Activated naive CD4-positive, alpha-beta T cell treated with anti-CD3 and anti-CD28 coated beads for 36 hours (primary cell): ENCODE measurements around the gene ZNF154. TPM values are rescaled to one million over a fixed set of nuclear protein-coding genes. Genes with fewer than 3 reads are reported as not detected.
"Not testable (repeated sequence)": the region's sequence is repeated elsewhere in the genome, so short reads cannot be mapped to it uniquely, and the experiment has no call there.

Experiments used
- CTCF ChIA-PET: fragments of 350-600 bp; sonication (Branson Sonifier 250); formaldehyde crosslinking; loops from one replicate; lab custom pipeline; 2021; ENCODE audit warnings: antibody characterized with exemption; lab: Charles Lee
- DNase-seq: peaks from one replicate; pipeline ENCODE4 v3.0.0-alpha.2; 2020
- H3K27ac Mint-ChIP-seq: one replicate; pipeline ENCODE4 v1.8.0; 2021; ENCODE audit warnings: mild to moderate bottlenecking, mixed read lengths
- H3K27me3 Mint-ChIP-seq: one replicate; pipeline ENCODE4 v1.8.0; 2021; ENCODE audit warnings: low read depth, mixed read lengths
- H3K36me3 Mint-ChIP-seq: one replicate; pipeline ENCODE4 v1.8.0; 2021; ENCODE audit warnings: low read depth, mixed read lengths
- H3K4me1 Mint-ChIP-seq: one replicate; pipeline ENCODE4 v1.8.0; 2021; ENCODE audit warnings: low read depth, mixed read lengths
- H3K4me3 Mint-ChIP-seq: one replicate; pipeline ENCODE4 v1.8.0; 2021; ENCODE audit warnings: mild to moderate bottlenecking, moderate library complexity, mixed read lengths
- H3K9me3 Mint-ChIP-seq: one replicate; pipeline ENCODE4 v1.8.0; 2021; ENCODE audit warnings: mixed read lengths
- intact Hi-C: fragments of 100-400 bp; cut with micrococcal nuclease; formaldehyde crosslinking; loops from one replicate; pipeline ENCODE4 v1.15.1; 2023
- total RNA-seq, 2 experiments: library from RNA; stranded (reverse); gene quantifications; one replicate each; pipeline ENCODE4 v1.2.3, GENCODE V29; 2021

The ZNF154 gene
- under 1 TPM; 0.64 to 0.69 TPM for total RNA-seq

GRCh38 chr19:57708641-57709361 lies at the start of gene ZNF154:
ZNF154 (minus strand) TSS chr19:57709204; CDS start chr19:57708971, 233 bp downstream.
- Mint-ChIP-seq H3K36me3 (peaks cover 67% of the 10 kb centered on the region), H3K4me3 (peak within 1 kb of the TSS; percentile 63), H3K4me1 (peaks cover 4% of the 10 kb centered on the region), H3K9me3 (peaks cover 51% of the 10 kb centered on the region), H3K27me3 (peaks cover 15% of the 10 kb centered on the region), H3K27ac (no peak within 1 kb of the TSS)
- DNase-seq: peak; percentile 21
- intact Hi-C loops: no loop called here
- CTCF ChIA-PET: no interaction called here

GRCh38 chr19:57757941-57758340 lies 48.9 kb upstream of the ZNF154 start:
- CTCF ChIA-PET: interaction anchor here (0.6 kb wide), 1 partner anchor 33 kb away, joined by 3 read pairs; no protein-coding TSS in a partner anchor
- no peaks in the 10 kb centered on the region for H3K27me3 Mint-ChIP-seq
- no peak for DNase-seq
- H3K4me1 Mint-ChIP-seq: no peaks in the 10 kb centered on the region
- H3K27ac Mint-ChIP-seq: no peak overlapping the region
- H3K9me3 Mint-ChIP-seq: peaks cover 52% of the 10 kb centered on the region
- intact Hi-C loops: no loop called here
- H3K36me3 Mint-ChIP-seq: peaks cover 88% of the 10 kb centered on the region
- H3K4me3 Mint-ChIP-seq: no peak overlapping the region

- Mint-ChIP-seq H3K4me3 (no peak overlapping the region), H3K27ac (no peak overlapping the region), H3K9me3 (peaks cover 74% of the 10 kb centered on the region), H3K4me1 (no peaks in the 10 kb centered on the region), H3K27me3 (no peaks in the 10 kb centered on the region), H3K36me3 (peaks cover 95% of the 10 kb centered on the region)
- no peak for DNase-seq
- intact Hi-C loops: no loop called here
- CTCF ChIA-PET: no interaction called here
Measured at GRCh38 chr19:57755031-57755430, 46.0 kb upstream of the ZNF154 start.

- H3K4me3 Mint-ChIP-seq: no peak overlapping the region
- CTCF ChIA-PET: no interaction called here
Measured at GRCh38 chr19:57754091-57754673, 45.2 kb upstream of the ZNF154 start.

GRCh38 chr19:57748029-57748428 lies 39.0 kb upstream of the ZNF154 start:
- Mint-ChIP-seq H3K27me3 (no peaks in the 10 kb centered on the region), H3K4me3 (peak overlapping the region; percentile 11), H3K36me3 (peaks cover 65% of the 10 kb centered on the region), H3K4me1 (peaks cover 17% of the 10 kb centered on the region), H3K27ac (no peak overlapping the region), H3K9me3 (peaks cover 45% of the 10 kb centered on the region)
- intact Hi-C loops: loop anchor here (5.0 kb wide), 1 partner anchor 466 kb away; the partner anchor contains the start of gene ZNF460
- DNase-seq: no peak
- CTCF ChIA-PET: no interaction called here

More at GRCh38 chr19:57754091-57754673, 45.2 kb upstream of the ZNF154 start:
- DNase-seq: no peak
- Mint-ChIP-seq H3K4me1 (no peaks in the 10 kb centered on the region), H3K27me3 (no peaks in the 10 kb centered on the region), H3K9me3 (peaks cover 75% of the 10 kb centered on the region), H3K36me3 (peaks cover 95% of the 10 kb centered on the region), H3K27ac (no peak overlapping the region)
- intact Hi-C loops: no loop called here

- intact Hi-C loops: loop anchor here (2.0 to 5.0 kb wide), 2 partner anchors 407 to 465 kb away; partner anchors contain the start of gene ZNF460
Measured at GRCh38 chr19:57747472-57747807, 38.4 kb upstream of the ZNF154 start.

GRCh38 chr19:57746580-57747471 lies 37.8 kb upstream of the ZNF154 start, which contains the start of gene ZNF776:
ZNF776 (plus strand) TSS chr19:57746815; CDS start chr19:57747059, 244 bp downstream.
- intact Hi-C loops: loop anchor here (1.0 to 5.0 kb wide), 6 partner anchors 20 to 465 kb away; partner anchors contain the start of genes ZNF417, ZNF460, ZNF552 and ZNF586
- Mint-ChIP-seq H3K4me1 (peaks cover 17% of the 10 kb centered on the region), H3K4me3 (peak within 1 kb of the TSS; percentile 99), H3K36me3 (peaks cover 53% of the 10 kb centered on the region), H3K9me3 (peaks cover 37% of the 10 kb centered on the region), H3K27ac (peak within 1 kb of the TSS; percentile 90), H3K27me3 (no peaks in the 10 kb centered on the region)
- CTCF ChIA-PET: interaction anchor here (0.6 kb wide), 3 partner anchors 13 to 198 kb away, joined by 5 read pairs; no protein-coding TSS in a partner anchor
- peak; percentile 90 for DNase-seq

More at GRCh38 chr19:57747472-57747807, 38.4 kb upstream of the ZNF154 start:
- peak overlapping the region; percentile 90 for H3K27ac Mint-ChIP-seq
- H3K9me3 Mint-ChIP-seq: peaks cover 40% of the 10 kb centered on the region
- H3K27me3 Mint-ChIP-seq: no peaks in the 10 kb centered on the region
- peaks cover 17% of the 10 kb centered on the region for H3K4me1 Mint-ChIP-seq
- no peak for DNase-seq
- CTCF ChIA-PET: interaction anchor here (0.6 kb wide), 3 partner anchors 13 to 198 kb away, joined by 5 read pairs; no protein-coding TSS in a partner anchor
- peak overlapping the region; percentile 99 for H3K4me3 Mint-ChIP-seq
- peaks cover 59% of the 10 kb centered on the region for H3K36me3 Mint-ChIP-seq

GRCh38 chr19:57738770-57739169 lies 29.8 kb upstream of the ZNF154 start:
- H3K4me3 Mint-ChIP-seq, H3K36me3 Mint-ChIP-seq, H3K9me3 Mint-ChIP-seq, H3K27me3 Mint-ChIP-seq, DNase-seq, H3K4me1 Mint-ChIP-seq, H3K27ac Mint-ChIP-seq, CTCF ChIA-PET: not testable (repeated sequence)
- intact Hi-C loops: loop anchor here (1.0 to 5.0 kb wide), 2 partner anchors 331 to 417 kb away; no protein-coding TSS in a partner anchor

- H3K4me3 Mint-ChIP-seq, H3K36me3 Mint-ChIP-seq, H3K9me3 Mint-ChIP-seq, H3K27ac Mint-ChIP-seq, CTCF ChIA-PET, H3K27me3 Mint-ChIP-seq, H3K4me1 Mint-ChIP-seq: not testable (repeated sequence)
- DNase-seq: peak; percentile 60
- intact Hi-C loops: loop anchor here (1.0 to 5.0 kb wide), 2 partner anchors 331 to 417 kb away; no protein-coding TSS in a partner anchor
Measured at GRCh38 chr19:57738320-57738719, 29.3 kb upstream of the ZNF154 start.

GRCh38 chr19:57720878-57721277 lies 11.9 kb upstream of the ZNF154 start:
- intact Hi-C loops: no loop called here
- CTCF ChIA-PET: no interaction called here

GRCh38 chr19:57719901-57720519 lies 11.0 kb upstream of the ZNF154 start:
- Mint-ChIP-seq H3K4me1 (peaks cover 2% of the 10 kb centered on the region), H3K36me3 (peaks cover 80% of the 10 kb centered on the region), H3K4me3 (no peak overlapping the region), H3K27me3 (no peaks in the 10 kb centered on the region), H3K9me3 (peaks cover 72% of the 10 kb centered on the region), H3K27ac (no peak overlapping the region)
- intact Hi-C loops: no loop called here
- CTCF ChIA-PET: interaction anchor here (0.6 kb wide), 1 partner anchor 16 kb away, joined by 4 read pairs; no protein-coding TSS in a partner anchor
- DNase-seq: no peak

More at GRCh38 chr19:57720878-57721277, 11.9 kb upstream of the ZNF154 start:
- peaks cover 78% of the 10 kb centered on the region for H3K36me3 Mint-ChIP-seq
- no peak overlapping the region for H3K4me3 Mint-ChIP-seq
- H3K4me1 Mint-ChIP-seq: peaks cover 2% of the 10 kb centered on the region
- H3K9me3 Mint-ChIP-seq: peaks cover 67% of the 10 kb centered on the region
- no peak overlapping the region for H3K27ac Mint-ChIP-seq
- H3K27me3 Mint-ChIP-seq: no peaks in the 10 kb centered on the region
- no peak for DNase-seq
